ENCODE measurements around the gene PCSK6. TPM values are rescaled to one million over a fixed set of nuclear protein-coding genes. Genes with fewer than 3 reads are reported as not detected.

The PCSK6 gene
- total RNA-seq, 1 donor, result 0.72 TPM

GRCh38 chr15:101387574-101387973 is 101.9 kb downstream of the PCSK6 start:
- no peaks in the 10 kb centered on the region for H3K79me2 ChIP-seq (ENCODE audit: insufficient read depth, low read length)
- no peak overlapping the region for H2AFZ ChIP-seq (ENCODE audit: low read length)
- no peak overlapping the region for H3K27ac ChIP-seq (ENCODE audit: low read depth, low read length)
- H3K4me1 ChIP-seq (ENCODE audit: insufficient read depth, low read length), result no peaks in the 10 kb centered on the region
- H3K27me3 ChIP-seq (ENCODE audit: insufficient read depth, low read length), result no peaks in the 10 kb centered on the region
- H3K4me2 ChIP-seq (ENCODE audit: insufficient read depth, low read length), result no peak overlapping the region
- H3K4me3 ChIP-seq (ENCODE audit: insufficient read depth, low read length), result no peak overlapping the region
- TF ChIP-seq CTCF (IDR thresholded peaks at IDR 0.05; ENCODE audit: extremely low read depth, low read depth, low read length), result no peak
- H4K20me1 ChIP-seq (ENCODE audit: insufficient read depth, low read length), result no peaks in the 10 kb centered on the region
- H3K36me3 ChIP-seq (ENCODE audit: insufficient read depth, low read length), result no peaks in the 10 kb centered on the region
- no peak for DNase-seq (ENCODE audit: insufficient read length, low spot score, missing footprints)
- no peaks in the 10 kb centered on the region for H3K9me3 ChIP-seq (ENCODE audit: low read depth, low read length)

- DNase-seq (ENCODE audit: insufficient read length, low spot score, missing footprints), result no peak
- TF ChIP-seq CTCF (IDR thresholded peaks at IDR 0.05; ENCODE audit: extremely low read depth, low read depth, low read length), result no peak
Observed at GRCh38 chr15:101386967-101387366, 102.5 kb downstream of the PCSK6 start.

GRCh38 chr15:101386006-101386405 is 103.5 kb downstream of the PCSK6 start:
- Histone ChIP-seq H3K27ac (ENCODE audit: low read depth, low read length) (no peak overlapping the region), H3K4me2 (ENCODE audit: insufficient read depth, low read length) (no peak overlapping the region)
- DNase-seq (ENCODE audit: insufficient read length, low spot score, missing footprints), result no peak

More at GRCh38 chr15:101386967-101387366, 102.5 kb downstream of the PCSK6 start:
- H3K9me3 ChIP-seq (ENCODE audit: low read depth, low read length), result no peaks in the 10 kb centered on the region
- no peak overlapping the region for H3K4me2 ChIP-seq (ENCODE audit: insufficient read depth, low read length)
- H3K36me3 ChIP-seq (ENCODE audit: insufficient read depth, low read length), result no peaks in the 10 kb centered on the region
- H3K27ac ChIP-seq (ENCODE audit: low read depth, low read length), result no peak overlapping the region
- no peak overlapping the region for H2AFZ ChIP-seq (ENCODE audit: low read length)
- H3K27me3 ChIP-seq (ENCODE audit: insufficient read depth, low read length), result no peaks in the 10 kb centered on the region
- no peak overlapping the region for H3K4me3 ChIP-seq (ENCODE audit: insufficient read depth, low read length)
- H3K79me2 ChIP-seq (ENCODE audit: insufficient read depth, low read length), result no peaks in the 10 kb centered on the region
- no peaks in the 10 kb centered on the region for H4K20me1 ChIP-seq (ENCODE audit: insufficient read depth, low read length)
- H3K4me1 ChIP-seq (ENCODE audit: insufficient read depth, low read length), result no peaks in the 10 kb centered on the region

GRCh38 chr15:101384276-101384675 is 105.2 kb downstream of the PCSK6 start:
- Histone ChIP-seq H3K9me3 (ENCODE audit: low read depth, low read length) (no peaks in the 10 kb centered on the region), H3K79me2 (ENCODE audit: insufficient read depth, low read length) (no peaks in the 10 kb centered on the region), H4K20me1 (ENCODE audit: insufficient read depth, low read length) (no peaks in the 10 kb centered on the region), H3K36me3 (ENCODE audit: insufficient read depth, low read length) (no peaks in the 10 kb centered on the region), H3K4me3 (ENCODE audit: insufficient read depth, low read length) (no peak overlapping the region), H3K4me2 (ENCODE audit: insufficient read depth, low read length) (no peak overlapping the region), H3K4me1 (ENCODE audit: insufficient read depth, low read length) (no peaks in the 10 kb centered on the region), H3K27me3 (ENCODE audit: insufficient read depth, low read length) (no peaks in the 10 kb centered on the region), H3K27ac (ENCODE audit: low read depth, low read length) (no peak overlapping the region), H2AFZ (ENCODE audit: low read length) (no peak overlapping the region)
- DNase-seq (ENCODE audit: insufficient read length, low spot score, missing footprints), result no peak
- no peak for TF ChIP-seq CTCF (IDR thresholded peaks at IDR 0.05; ENCODE audit: extremely low read depth, low read depth, low read length)

More at GRCh38 chr15:101386006-101386405, 103.5 kb downstream of the PCSK6 start:
- Histone ChIP-seq H3K9me3 (ENCODE audit: low read depth, low read length) (no peaks in the 10 kb centered on the region), H2AFZ (ENCODE audit: low read length) (no peak overlapping the region), H3K79me2 (ENCODE audit: insufficient read depth, low read length) (no peaks in the 10 kb centered on the region), H3K4me1 (ENCODE audit: insufficient read depth, low read length) (no peaks in the 10 kb centered on the region), H3K4me3 (ENCODE audit: insufficient read depth, low read length) (no peak overlapping the region), H3K36me3 (ENCODE audit: insufficient read depth, low read length) (no peaks in the 10 kb centered on the region), H4K20me1 (ENCODE audit: insufficient read depth, low read length) (no peaks in the 10 kb centered on the region), H3K27me3 (ENCODE audit: insufficient read depth, low read length) (no peaks in the 10 kb centered on the region)
- TF ChIP-seq CTCF (IDR thresholded peaks at IDR 0.05; ENCODE audit: extremely low read depth, low read depth, low read length), result no peak

Data from osteoblast (primary cell).